M059J (cell line): Measurements from ENCODE around the gene TAS2R46. TPM values are rescaled to one million over a fixed set of nuclear protein-coding genes. Genes with fewer than 3 reads are reported as not detected.
"Not testable (repeated sequence)": the region's sequence is repeated elsewhere in the genome, so short reads cannot be mapped to it uniquely, and the experiment has no call there.

Experiments
- DNase-seq: peaks from one replicate; pipeline ENCODE4 v3.0.0-alpha.2; 2012; ENCODE audit warnings: low read depth
- total RNA-seq: library from RNA; depleted of rRNA; stranded (reverse); fragments of >200 nt; shearing (Covaris generic); gene quantifications from 2 replicates; pipeline ENCODE4 v1.2.3, GENCODE V29; 2014; rRNA removed

Gene TAS2R46
- total RNA-seq, 1 experiment from 2014 or later = not detected

DNA sequence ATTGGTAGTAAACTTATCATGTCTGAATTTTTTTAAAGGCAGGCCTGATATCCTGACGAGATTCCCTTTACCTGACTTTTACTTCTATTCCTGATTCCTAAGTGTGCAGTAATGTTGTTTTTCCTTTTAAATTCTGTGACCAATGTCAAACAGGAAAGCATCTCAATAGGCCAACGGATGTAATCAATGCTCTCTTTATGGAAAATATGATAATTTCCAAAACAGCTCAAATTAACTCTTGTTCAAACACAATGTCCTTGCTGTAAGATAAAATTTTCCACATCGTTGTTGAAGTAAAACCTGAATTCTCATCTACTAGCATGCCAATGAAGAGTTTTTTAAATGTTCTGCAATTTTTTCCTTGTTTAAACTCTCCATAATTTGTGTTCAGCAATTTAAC is 22.9 kb downstream of the TAS2R46 start:
- DNase-seq = no peak

GRCh38 chr12:11033959-11034358 is 28.1 kb downstream of the TAS2R46 start:
- not testable (repeated sequence) for DNase-seq

- DNase-seq = no peak
Observed at GRCh38 chr12:11031307-11031706, 30.8 kb downstream of the TAS2R46 start, which contains the start of gene TAS2R31. TAS2R31 (minus strand) TSS chr12:11031407; CDS start chr12:11031335, 72 bp downstream.

GRCh38 chr12:11026118-11026517 is 36.0 kb downstream of the TAS2R46 start:
- DNase-seq = no peak

- DNase-seq = no peak
Observed at GRCh38 chr12:11023387-11023786, 38.7 kb downstream of the TAS2R46 start.

- DNase-seq = no peak
Observed at GRCh38 chr12:11022520-11022919, 39.6 kb downstream of the TAS2R46 start, which contains the start of gene TAS2R19. TAS2R19 (minus strand) TSS chr12:11022620; CDS start chr12:11022571, 49 bp downstream.

DNA sequence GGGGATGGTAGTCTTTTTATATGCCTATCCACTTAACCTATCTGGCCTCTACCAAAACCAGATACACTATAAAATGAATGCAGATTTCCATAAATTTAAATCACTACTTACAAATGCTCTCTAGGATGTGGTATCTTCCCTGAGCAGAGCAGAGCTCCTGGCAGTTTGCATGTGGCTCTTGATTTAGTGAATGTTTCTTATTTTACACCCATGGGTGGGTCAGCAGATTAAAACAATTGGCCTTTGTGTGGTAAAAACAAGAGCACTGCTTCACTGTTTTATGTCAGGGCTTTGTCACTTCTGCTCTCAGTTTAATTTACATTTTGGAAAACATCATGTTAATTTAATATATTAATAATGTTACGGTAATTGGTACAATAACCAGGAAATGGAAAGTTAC is 45.2 kb downstream of the TAS2R46 start:
- DNase-seq = no peak

GRCh38 chr12:11015775-11016430 is 46.2 kb downstream of the TAS2R46 start:
- no peak for DNase-seq

- DNase-seq = no peak
Observed at GRCh38 chr12:11014234-11014633, 47.9 kb downstream of the TAS2R46 start.

Other genes starting within 250 kb of the TAS2R46 start
- not detected in 2 replicates for gene TAS2R10, start 235.9 kb downstream of the TAS2R46 start, total RNA-seq
- gene PRR4, start 212.8 kb downstream of the TAS2R46 start, total RNA-seq = not detected in 2 replicates
- 3.6 and 14.5 TPM in 2 replicates for gene PRH1, start 178.0 kb downstream of the TAS2R46 start, total RNA-seq
- not detected in 2 replicates for gene TAS2R13, start 152.7 kb downstream of the TAS2R46 start, total RNA-seq
- gene PRH2, start 133.1 kb downstream of the TAS2R46 start, total RNA-seq = not detected in 2 replicates
- 0.34 and 0.89 TPM in 2 replicates for gene TAS2R14, start 123.0 kb downstream of the TAS2R46 start, total RNA-seq
- gene TAS2R50, start 75.4 kb downstream of the TAS2R46 start, total RNA-seq = 0.25 TPM in 1 of 2 replicates, not detected in the other
- gene TAS2R20, start 64.0 kb downstream of the TAS2R46 start, total RNA-seq = 0.07 TPM in 1 of 2 replicates, not detected in the other
- gene TAS2R19, start 39.7 kb downstream of the TAS2R46 start, total RNA-seq = 0.22 TPM in 1 of 2 replicates, not detected in the other
- gene TAS2R31, start 30.9 kb downstream of the TAS2R46 start, total RNA-seq = 0.12 and 0.27 TPM in 2 replicates
- 0.25 TPM in 1 of 2 replicates, not detected in the other for gene TAS2R43, start 30.0 kb upstream of the TAS2R46 start, total RNA-seq
- gene TAS2R30, start 72.3 kb upstream of the TAS2R46 start, total RNA-seq = 0.89 TPM in 1 of 2 replicates, not detected in the other
- 8.1 and 10.7 TPM in 2 replicates for gene SMIM10L1, start 108.9 kb upstream of the TAS2R46 start, total RNA-seq
- gene TAS2R42, start 124.6 kb upstream of the TAS2R46 start, total RNA-seq = not detected in 2 replicates
- gene PRB3, start 207.4 kb upstream of the TAS2R46 start, total RNA-seq = not detected in 2 replicates
- not detected in 2 replicates for gene PRB4, start 248.1 kb upstream of the TAS2R46 start, total RNA-seq